DMS 273 (cell line): ENCODE data around the gene CREB5.

ENCODE experiments used
- DNase-seq: peaks from one replicate; lab custom pipeline; 2025; ENCODE audit not compliant: unreplicated experiment; lab: John Stamatoyannopoulos, UW

Gene CREB5

GRCh38 chr7:28406192-28406591, 6.1 kb upstream of the CREB5 start:
- DNase-seq, result peak; percentile 45

GRCh38 chr7:28407651-28408050, 4.7 kb upstream of the CREB5 start:
- peak; percentile 24 for DNase-seq

DNA sequence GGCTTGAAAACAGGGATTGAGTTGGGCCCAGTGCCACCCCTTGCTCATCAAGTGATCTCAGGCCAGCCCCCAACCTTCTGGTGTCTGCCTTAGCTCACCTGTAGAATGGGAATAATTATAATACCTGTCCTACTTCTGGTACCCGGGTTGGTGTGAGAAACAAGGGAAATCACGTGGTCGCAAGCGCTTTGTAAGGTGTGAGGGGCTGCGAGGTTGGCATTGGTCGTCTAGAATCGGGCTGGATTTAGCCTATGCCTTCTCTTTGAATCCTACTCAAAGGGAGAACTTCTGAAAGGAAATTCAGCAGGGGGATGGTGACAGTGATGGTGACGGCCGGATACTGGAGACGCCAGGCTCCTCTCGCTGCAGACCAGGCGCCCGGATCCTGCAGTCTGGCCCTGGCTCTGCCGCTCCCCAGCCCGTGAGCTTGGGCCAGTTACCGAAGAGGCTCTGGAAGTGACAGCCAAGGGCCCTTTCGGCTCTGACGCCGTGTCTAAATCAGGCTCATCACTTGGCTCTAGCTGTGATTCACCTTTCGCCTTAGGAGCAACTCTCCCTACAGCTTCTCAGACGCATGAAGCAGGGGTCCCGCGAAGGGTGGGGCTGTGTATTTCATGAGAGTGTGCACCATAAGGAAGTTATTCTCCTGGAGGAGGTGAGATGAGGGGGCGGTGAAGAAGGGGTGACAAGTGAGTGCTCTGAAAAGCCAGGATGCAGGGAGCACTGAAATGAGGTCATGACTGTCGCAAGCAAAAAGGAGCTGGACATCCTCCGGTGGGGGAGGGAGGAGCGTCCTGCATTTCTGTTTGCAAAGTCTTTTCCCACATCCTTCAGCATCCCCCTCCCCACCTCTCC, 4.0 kb upstream of the CREB5 start:
- peak; percentile 31 for DNase-seq

GRCh38 chr7:28408960-28409715, 3.2 kb upstream of the CREB5 start:
- peak; percentile 98 for DNase-seq

- DNase-seq, result peak; percentile 83
Measured at GRCh38 chr7:28409716-28410627, 2.3 kb upstream of the CREB5 start.

DNA sequence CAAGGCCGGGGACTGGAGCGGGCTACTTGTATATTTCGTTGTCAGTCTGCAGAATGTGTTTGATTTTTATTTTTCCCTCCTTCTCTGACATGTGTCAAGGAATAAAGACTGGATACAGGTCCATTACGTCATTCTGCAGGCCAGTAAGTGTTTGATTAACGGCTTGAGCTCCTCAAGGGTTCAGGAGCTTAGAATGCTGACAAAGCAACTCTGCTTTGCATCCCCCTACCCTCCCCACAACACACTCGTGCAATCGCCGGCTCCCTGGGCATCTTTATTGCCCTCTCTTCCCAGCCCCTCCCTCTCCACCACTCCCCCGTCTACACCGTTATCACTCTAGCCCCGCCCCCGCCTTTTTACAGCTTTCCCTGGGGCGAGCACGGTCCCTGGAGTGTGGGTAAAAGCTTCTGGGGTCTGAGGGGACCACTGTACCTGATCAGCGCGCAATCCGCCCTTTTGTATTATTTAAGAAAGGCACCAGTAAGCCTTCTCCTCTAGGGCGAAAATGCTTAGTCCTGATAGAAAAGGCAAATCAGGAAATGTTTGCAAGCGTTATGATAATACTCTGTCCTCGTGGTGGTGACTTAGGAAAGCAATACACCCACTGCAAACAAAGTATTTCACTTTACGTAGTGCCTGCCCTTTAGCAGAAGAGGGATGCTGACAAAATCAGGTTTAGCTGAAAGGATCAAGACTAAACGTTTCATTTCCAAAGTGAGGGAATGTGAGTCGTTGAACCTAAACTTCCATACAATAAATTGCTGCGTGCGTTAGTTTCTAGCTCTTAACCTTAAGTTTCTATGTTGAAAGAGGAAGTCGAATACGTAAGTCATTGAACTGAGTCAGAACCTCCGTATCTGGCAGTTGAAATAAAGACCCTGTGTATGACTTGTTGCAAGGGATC, 1.4 kb upstream of the CREB5 start:
- peak; percentile 63 for DNase-seq

GRCh38 chr7:28413011-28413410, 693 bp downstream of the CREB5 start:
- no peak for DNase-seq

- DNase-seq, result no peak
Measured at GRCh38 chr7:28414453-28414852, 2.1 kb downstream of the CREB5 start.

GRCh38 chr7:28417321-28417940, 5.1 kb downstream of the CREB5 start:
- DNase-seq, result no peak

GRCh38 chr7:28418311-28418710, 6.0 kb downstream of the CREB5 start:
- DNase-seq, result no peak

- no peak for DNase-seq
Measured at GRCh38 chr7:28418966-28419365, 6.6 kb downstream of the CREB5 start.

GRCh38 chr7:28419716-28420115, 7.4 kb downstream of the CREB5 start:
- DNase-seq, result no peak

GRCh38 chr7:28423112-28423511, 10.8 kb downstream of the CREB5 start:
- no peak for DNase-seq

GRCh38 chr7:28423918-28424514, 11.7 kb downstream of the CREB5 start:
- no peak for DNase-seq

DNA sequence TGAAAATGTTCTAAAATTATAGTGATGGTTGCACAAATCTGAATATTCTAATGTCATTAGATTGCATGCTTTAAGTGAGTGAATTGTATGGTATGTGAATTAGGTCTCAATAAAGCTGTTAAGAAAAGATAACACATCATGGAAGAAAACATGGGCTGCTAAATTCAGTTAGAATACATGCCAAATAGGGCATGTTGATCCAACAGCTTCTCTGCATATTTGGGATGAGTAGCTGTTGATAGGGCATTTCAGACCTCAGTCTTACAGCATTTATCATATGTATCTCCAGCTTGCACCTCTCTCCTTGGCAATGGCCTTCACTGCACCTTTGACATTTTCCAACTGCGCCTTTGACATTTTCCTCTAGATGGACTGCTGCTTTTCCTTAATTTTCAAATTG, 13.2 kb downstream of the CREB5 start:
- no peak for DNase-seq

DNA sequence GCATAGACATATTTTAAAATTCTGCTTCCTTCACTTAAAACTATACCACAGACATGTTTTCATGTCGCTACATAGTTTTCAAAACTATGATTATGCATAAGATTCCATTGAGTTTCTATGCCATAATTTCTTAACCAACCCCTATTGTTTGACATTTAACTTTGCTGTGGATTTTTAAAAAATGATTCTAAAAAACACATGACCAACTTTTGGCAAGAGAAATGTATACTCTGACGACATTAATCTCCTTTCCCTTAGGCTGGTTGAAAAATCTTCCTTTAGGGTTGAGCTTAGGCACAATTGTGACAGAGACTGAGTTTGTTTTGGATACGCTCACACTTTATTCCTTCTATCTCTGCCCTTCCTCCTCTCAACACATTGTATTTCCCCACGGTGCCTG, 14.9 kb downstream of the CREB5 start:
- no peak for DNase-seq

DNA sequence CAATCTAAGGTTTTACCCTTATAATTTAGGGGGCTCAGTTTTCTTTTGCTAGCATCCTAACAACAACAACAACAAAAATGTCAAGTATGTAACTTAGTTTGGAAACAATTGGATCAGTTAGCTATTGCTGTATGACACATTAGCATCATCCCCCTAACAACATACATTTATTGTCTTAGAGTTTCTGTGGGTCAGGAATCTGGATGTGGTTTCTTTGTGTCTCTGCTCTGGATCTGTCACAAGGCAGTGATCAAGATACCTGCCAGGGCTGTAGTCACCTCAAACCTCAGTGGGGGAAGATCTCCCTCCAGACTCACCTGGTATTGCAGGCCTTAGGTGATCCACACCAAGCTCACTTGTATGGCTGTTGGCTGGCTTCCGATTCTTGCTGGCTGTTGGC, 18.3 kb downstream of the CREB5 start:
- DNase-seq, result no peak

- DNase-seq, result no peak
Measured at GRCh38 chr7:28432105-28432504, 19.8 kb downstream of the CREB5 start.

- DNase-seq, result no peak
Measured at GRCh38 chr7:28433039-28433438, 20.7 kb downstream of the CREB5 start.
